Embryonic facial prominence (tissue), 1 donor: ENCODE data around the gene LSMEM2.
"Not testable (repeated sequence)": the region's sequence is repeated elsewhere in the genome, so short reads cannot be mapped to it uniquely, and the experiment has no call there.

Experiments
- DNase-seq: peaks from one replicate; pipeline ENCODE4 v3.0.0-alpha.2; 2016; ENCODE audit errors: extremely low spot score

The LSMEM2 gene

DNA sequence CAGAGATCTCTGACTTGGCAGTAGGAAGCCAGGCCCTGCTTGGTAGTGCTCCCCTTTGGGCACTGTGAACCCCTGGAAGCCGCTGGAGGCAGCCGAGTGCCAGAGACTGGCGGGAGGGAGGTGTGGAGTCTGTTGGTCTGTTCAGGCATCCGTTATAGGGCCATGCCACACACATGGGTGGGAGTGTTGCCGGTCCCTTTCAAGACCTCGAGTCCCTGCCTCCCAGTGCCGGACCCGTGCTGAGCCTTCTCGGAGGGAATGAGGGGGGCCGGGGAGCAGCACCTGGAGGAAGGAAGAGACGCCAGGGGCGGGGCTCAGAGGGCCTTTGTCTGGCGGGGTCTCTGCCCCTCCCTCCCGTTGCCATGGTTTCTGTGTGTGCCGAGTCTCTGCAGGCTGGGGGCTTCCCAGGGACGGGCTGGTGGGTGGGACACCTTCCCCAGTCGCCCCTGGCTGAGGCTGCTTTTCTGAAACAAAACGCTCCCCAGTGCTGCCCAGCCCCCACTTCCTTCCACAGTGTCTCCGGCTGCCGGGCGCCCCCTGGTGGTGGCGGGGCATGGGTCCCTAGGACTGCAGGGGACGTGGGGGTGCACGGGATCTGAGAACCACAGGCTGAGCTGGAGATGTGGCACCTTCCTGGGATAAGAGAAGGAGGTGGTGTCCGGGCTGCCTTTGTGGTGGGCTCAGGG, 32.9 kb upstream of the LSMEM2 start:
- DNase-seq, result peak; percentile 85

- peak; percentile 64 for DNase-seq
These were observed 32.4 kb upstream of the LSMEM2 start for GRCh38 chr3:50246517-50246954.

GRCh38 chr3:50248387-50248786, 30.5 kb upstream of the LSMEM2 start:
- DNase-seq, result no peak

- no peak for DNase-seq
These were observed 29.4 kb upstream of the LSMEM2 start for GRCh38 chr3:50249457-50249856.

DNA sequence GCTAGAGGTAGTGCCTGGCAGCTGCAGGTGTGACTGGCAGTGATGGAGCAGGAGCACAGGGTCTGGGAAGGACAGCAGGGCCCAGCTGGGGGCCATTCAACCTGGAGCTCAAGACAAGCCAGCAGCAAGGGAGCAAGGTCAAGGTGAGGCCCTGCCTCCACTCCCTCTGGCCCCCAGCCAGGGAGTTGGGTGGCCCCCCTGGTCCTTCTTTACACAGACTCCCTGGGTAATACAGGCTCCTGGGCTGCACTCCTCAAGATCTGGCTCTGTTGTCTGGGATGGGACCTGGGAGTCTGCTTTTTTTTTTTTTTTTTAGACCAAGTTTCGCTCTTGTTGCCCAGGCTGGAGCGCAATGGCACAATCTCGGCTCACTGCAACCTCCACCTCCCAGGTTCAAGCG, 28.4 kb upstream of the LSMEM2 start:
- no peak for DNase-seq

DNA sequence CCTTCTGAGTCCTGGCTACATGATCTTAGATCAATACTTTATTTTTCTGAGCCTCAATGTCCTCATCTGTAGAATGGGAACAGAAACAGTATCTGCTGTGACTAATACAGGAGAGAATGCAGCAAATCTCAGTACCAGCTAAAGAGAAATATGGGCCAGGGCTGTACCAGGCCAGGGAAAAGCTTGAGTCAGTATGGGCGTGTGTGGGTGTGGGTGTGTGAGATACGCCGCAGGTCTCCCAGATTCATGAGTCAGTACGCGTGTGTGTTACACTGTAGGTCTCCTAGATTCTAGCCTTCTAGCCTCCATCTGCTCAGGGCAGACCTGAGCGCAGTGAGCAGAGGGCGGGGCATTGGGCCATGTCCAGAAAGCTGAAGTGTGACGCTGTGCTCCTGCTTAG, 27.7 kb upstream of the LSMEM2 start:
- no peak for DNase-seq

GRCh38 chr3:50254577-50255250, 24.2 kb upstream of the LSMEM2 start:
- no peak for DNase-seq

- DNase-seq, result no peak
These were observed 23.7 kb upstream of the LSMEM2 start for GRCh38 chr3:50255251-50255615.

DNA sequence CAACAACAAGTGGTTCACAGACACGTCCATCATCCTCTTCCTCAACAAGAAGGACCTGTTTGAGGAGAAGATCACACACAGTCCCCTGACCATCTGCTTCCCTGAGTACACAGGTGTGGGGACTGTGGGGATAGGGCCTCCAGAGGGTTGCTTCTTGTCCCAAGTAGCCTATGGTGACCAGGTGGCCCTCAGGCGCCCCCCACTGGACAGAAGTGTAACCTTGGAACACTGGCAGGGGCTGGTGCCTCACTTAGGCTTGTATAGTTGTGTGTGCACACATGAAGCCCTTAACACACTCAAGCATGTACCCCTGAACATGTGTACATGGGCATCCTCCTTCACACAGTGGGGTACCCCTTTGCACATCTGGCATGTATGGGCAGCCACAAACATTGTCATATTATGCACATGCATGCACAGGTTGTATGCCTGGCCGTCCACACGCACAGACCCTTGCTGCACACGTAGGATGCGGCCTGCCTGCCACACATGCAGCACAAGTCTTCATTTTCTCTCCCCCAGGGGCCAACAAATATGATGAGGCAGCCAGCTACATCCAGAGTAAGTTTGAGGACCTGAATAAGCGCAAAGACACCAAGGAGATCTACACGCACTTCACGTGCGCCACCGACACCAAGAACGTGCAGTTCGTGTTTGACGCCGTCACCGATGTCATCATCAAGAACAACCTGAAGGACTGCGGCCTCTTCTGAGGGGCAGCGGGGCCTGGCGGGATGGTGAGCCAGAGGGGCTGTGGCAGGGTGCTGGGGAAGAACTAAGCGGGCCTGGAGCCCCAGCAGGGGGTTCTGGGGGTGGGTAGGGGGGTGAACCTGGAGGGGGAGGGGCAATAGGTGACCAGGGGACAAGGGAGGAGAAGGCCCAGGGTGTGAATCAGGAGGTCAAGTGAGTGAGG, 21.7 kb upstream of the LSMEM2 start:
- DNase-seq, result no peak

GRCh38 chr3:50258029-50258680, 20.7 kb upstream of the LSMEM2 start:
- DNase-seq, result no peak

DNA sequence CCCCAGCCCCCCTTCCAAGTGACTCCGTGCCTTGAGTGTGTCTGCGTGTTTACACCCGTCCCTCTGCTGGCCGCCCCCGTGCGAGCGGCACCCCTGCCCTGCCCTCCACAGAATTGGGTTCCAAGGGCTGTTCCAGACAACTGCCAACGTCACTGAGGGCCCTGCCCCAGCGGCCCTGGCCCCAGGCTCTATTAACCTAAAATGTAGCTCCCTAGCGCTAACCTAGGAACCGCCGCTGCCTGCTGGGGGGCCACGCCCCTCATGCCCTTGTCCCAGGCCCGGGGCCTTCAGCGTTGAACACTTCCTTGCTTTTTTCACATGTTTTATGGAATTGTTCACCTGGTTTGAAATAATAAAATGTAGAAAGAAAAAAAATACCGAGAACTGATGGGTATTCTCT, 19.9 kb upstream of the LSMEM2 start:
- DNase-seq, result no peak

GRCh38 chr3:50259432-50260026, 19.4 kb upstream of the LSMEM2 start:
- no peak for DNase-seq

DNA sequence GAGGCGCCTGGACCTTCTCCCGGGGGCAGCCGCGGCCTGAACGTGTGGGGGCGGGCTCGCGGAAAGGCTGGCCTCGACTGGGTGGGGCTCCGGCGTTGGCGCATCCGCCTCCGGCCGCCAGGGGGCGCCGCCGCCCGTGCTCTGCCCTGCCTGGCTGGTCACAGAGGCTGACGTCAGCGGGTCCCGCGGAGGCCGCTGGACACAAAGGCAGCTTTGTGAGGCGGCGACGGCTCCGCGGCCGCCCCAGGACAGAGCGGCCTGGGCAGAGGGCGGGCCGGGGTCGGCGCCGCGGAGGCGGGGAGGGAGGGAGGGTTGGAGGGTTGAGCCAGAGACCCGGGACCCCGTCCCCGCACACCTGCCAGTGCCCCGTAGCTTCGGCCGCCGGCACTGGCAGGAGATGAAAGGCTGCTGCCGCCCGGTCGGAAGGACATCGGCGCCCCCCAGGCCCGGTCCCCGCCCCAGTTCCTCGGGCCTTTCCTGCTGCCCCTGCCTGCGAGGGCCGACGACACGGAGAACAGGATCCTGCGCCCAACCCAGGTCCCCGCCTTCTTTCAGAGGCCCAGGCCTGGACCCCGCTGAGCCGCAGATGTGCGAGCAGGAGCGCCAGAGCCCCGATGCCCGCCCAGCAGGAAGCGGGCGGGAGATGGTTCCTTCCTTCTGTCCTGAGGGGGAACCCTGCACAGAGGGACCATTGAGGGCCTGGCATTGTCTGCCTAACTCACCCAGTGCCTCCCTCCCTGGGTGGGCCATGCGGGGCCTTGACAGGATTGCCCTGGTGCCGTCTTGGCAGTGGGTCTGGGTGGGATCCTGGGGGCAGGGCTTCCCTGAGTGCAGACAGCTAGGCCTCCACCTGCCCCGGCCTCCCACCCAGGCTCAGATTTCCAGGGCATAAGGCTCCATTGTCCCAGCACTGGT, 18.6 kb upstream of the LSMEM2 start:
- DNase-seq, result peak; percentile 62

- no peak for DNase-seq
These were observed 17.9 kb upstream of the LSMEM2 start for GRCh38 chr3:50260942-50261441.

- no peak for DNase-seq
These were observed 17.4 kb upstream of the LSMEM2 start for GRCh38 chr3:50261505-50261904.

DNA sequence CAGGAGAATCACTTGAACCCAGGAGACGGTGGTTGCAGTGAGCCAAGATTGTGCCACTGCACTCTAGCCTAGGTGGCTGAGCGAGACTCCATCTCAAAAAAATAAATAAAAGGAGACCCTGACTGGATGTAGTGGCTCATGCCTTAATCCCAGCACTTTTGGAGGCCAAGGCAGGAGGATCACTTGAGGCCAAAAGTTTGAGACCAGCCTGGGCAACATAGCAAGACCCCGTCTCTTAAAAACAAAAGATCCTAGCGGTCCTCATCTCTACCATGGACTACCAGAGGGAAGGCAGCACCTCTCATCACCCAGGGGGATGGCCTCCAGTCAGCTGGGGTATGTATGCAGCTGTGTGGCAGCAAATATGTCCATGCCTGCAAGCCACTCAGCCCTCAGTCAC, 16.7 kb upstream of the LSMEM2 start:
- DNase-seq, result not testable (repeated sequence)

- DNase-seq, result no peak
These were observed 16.1 kb upstream of the LSMEM2 start for GRCh38 chr3:50262778-50263177.

- no peak for DNase-seq
These were observed 15.2 kb upstream of the LSMEM2 start for GRCh38 chr3:50263478-50264382.

- peak; percentile 87 for DNase-seq
These were observed 14.4 kb upstream of the LSMEM2 start for GRCh38 chr3:50264383-50264963.
